WTC11 (cell line): ENCODE data around the gene KRTAP10-4. TPM values are rescaled to one million over a fixed set of nuclear protein-coding genes. Genes with fewer than 3 reads are reported as not detected.
A peak's percentile ranks its signal among the peaks of the same experiment; 100 is the strongest.

Experiments used
- ATAC-seq: fragments of 200-7000 bp; cut with Tn5 transposase; 2 replicates; pipeline ENCODE4 v1.10.0; 2021; ENCODE audit warnings: mild to moderate bottlenecking, moderate library complexity
- CTCF ChIA-PET: fragments of 300-600 bp; sonication (Branson Sonifier 250); formaldehyde crosslinking; loops from one replicate; lab custom pipeline; 2021; ENCODE audit warnings: antibody characterized with exemption; lab: Charles Lee
- POLR2A ChIA-PET: fragments of 350-600 bp; sonication (Branson Sonifier 250); formaldehyde crosslinking; loops from one replicate; lab custom pipeline; 2021; ENCODE audit warnings: antibody characterized with exemption; lab: Charles Lee
- DNase-seq: peaks from one replicate; pipeline ENCODE4 v3.0.0; 2021; ENCODE audit warnings: low spot score
- H3K27ac Mint-ChIP-seq: 2 replicates; pipeline ENCODE4 v1.8.0; 2021; ENCODE audit warnings: mixed read lengths
- H3K27me3 Mint-ChIP-seq: 2 replicates; pipeline ENCODE4 v1.8.0; 2021; ENCODE audit warnings: low read depth, mild to moderate bottlenecking, moderate library complexity, mixed read lengths
- H3K36me3 Mint-ChIP-seq: 2 replicates; pipeline ENCODE4 v1.8.0; 2021; ENCODE audit warnings: mixed read lengths
- H3K4me1 Mint-ChIP-seq: 2 replicates; pipeline ENCODE4 v1.8.0; 2022; ENCODE audit warnings: mixed read lengths
- H3K4me3 Mint-ChIP-seq: 2 replicates; pipeline ENCODE4 v1.8.0; 2021; ENCODE audit warnings: mild to moderate bottlenecking, moderate library complexity, mixed read lengths
- H3K9me3 Mint-ChIP-seq: 2 replicates; pipeline ENCODE4 v1.8.0; 2021; ENCODE audit warnings: mixed read lengths
- CBFB ChIP-seq: sonication (generic); formaldehyde crosslinking; IDR thresholded peaks from 2 replicates; pipeline ENCODE4 v1.8.1; 2022; ENCODE audit warnings: mild to moderate bottlenecking, low read depth, missing genetic modification reagents
- GRHL2 ChIP-seq: fragments of 250-450 bp; sonication (Bioruptor Pico); IDR thresholded peaks from 2 replicates; pipeline ENCODE4 v1.8.0; 2022; ENCODE audit warnings: mild to moderate bottlenecking, moderate library complexity; ENCODE audit not compliant: insufficient replicate concordance, severe bottlenecking
- MLX ChIP-seq: sonication (generic); formaldehyde crosslinking; IDR thresholded peaks from 2 replicates; pipeline ENCODE4 v1.8.1; 2023; ENCODE audit warnings: mild to moderate bottlenecking, missing genetic modification reagents, moderate library complexity
- NFATC4 ChIP-seq: fragments of 250-450 bp; sonication (Bioruptor Pico); IDR thresholded peaks from 2 replicates; pipeline ENCODE4 v1.9.0; 2021; ENCODE audit warnings: mild to moderate bottlenecking
- NR2C2 ChIP-seq: sonication (generic); formaldehyde crosslinking; IDR thresholded peaks from 2 replicates; pipeline ENCODE4 v1.8.0; 2022; ENCODE audit warnings: mild to moderate bottlenecking, missing genetic modification reagents
- ZBTB21 ChIP-seq: sonication (generic); formaldehyde crosslinking; IDR thresholded peaks from 2 replicates; pipeline ENCODE4 v1.8.1; 2023; ENCODE audit warnings: mild to moderate bottlenecking, missing genetic modification reagents, borderline replicate concordance
- ZNF219 ChIP-seq: sonication (generic); formaldehyde crosslinking; IDR thresholded peaks from 2 replicates; pipeline ENCODE4 v1.8.0; 2023; ENCODE audit warnings: missing genetic modification reagents, mild to moderate bottlenecking, borderline replicate concordance
- total RNA-seq: library from RNA; stranded (reverse); gene quantifications from 3 replicates; pipeline ENCODE4 v1.2.3, GENCODE V29; 2021
- TF ChIP-seq, protein P1 (sequence below): sonication (generic); formaldehyde crosslinking; IDR thresholded peaks from 2 replicates; pipeline ENCODE4 v1.8.1; 2023; ENCODE audit warnings: mild to moderate bottlenecking, missing genetic modification reagents, moderate library complexity
- TF ChIP-seq, protein P2 (sequence below): fragments of 250-450 bp; sonication (Bioruptor Pico); IDR thresholded peaks from 2 replicates; pipeline ENCODE4 v2.1.2; 2022; ENCODE audit warnings: mild to moderate bottlenecking, moderate library complexity
- TF ChIP-seq, protein P3 (sequence below): sonication (generic); formaldehyde crosslinking; IDR thresholded peaks from 2 replicates; pipeline ENCODE4 v1.8.1; 2022; ENCODE audit warnings: mild to moderate bottlenecking, moderate library complexity, missing genetic modification reagents
- TF ChIP-seq, protein P4 (sequence below): sonication (generic); formaldehyde crosslinking; IDR thresholded peaks from 2 replicates; pipeline ENCODE4 v1.8.0; 2023; ENCODE audit warnings: missing genetic modification reagents
- TF ChIP-seq, protein P5 (sequence below): sonication (generic); formaldehyde crosslinking; IDR thresholded peaks from 2 replicates; pipeline ENCODE4 v1.8.1; 2022; ENCODE audit warnings: missing genetic modification reagents, borderline replicate concordance
- TF ChIP-seq, protein P6 (sequence below): sonication (generic); formaldehyde crosslinking; IDR thresholded peaks from 2 replicates; pipeline ENCODE4 v1.8.0; 2022; ENCODE audit warnings: mild to moderate bottlenecking, missing genetic modification reagents
- TF ChIP-seq, protein P7 (sequence below): sonication (generic); formaldehyde crosslinking; IDR thresholded peaks from 2 replicates; pipeline ENCODE4 v1.8.1; 2022; ENCODE audit warnings: low read depth, mild to moderate bottlenecking, moderate library complexity, missing genetic modification reagents, borderline replicate concordance

Gene KRTAP10-4
- total RNA-seq, 1 experiment from 2014 or later = not detected

GRCh38 chr21:44530221-44530902, 43.2 kb upstream of the KRTAP10-4 start:
- POLR2A ChIA-PET = interaction anchor here (1.1 kb wide), 1 partner anchor 9 kb away, joined by 3 read pairs; no protein-coding TSS in a partner anchor
- Mint-ChIP-seq H3K27ac (no peak overlapping the region), H3K27me3 (no peaks in the 10 kb centered on the region), H3K4me3 (no peak overlapping the region), H3K9me3 (peaks cover 7% of the 10 kb centered on the region), H3K4me1 (peaks cover 2% of the 10 kb centered on the region; the same call in 1 of the 2 replicates), H3K36me3 (0 out of 2 replicates have a peak, but pooled peaks cover 2% of the 10 kb centered on the region)
- no peak for ATAC-seq
- TF ChIP-seq, protein P1, sequence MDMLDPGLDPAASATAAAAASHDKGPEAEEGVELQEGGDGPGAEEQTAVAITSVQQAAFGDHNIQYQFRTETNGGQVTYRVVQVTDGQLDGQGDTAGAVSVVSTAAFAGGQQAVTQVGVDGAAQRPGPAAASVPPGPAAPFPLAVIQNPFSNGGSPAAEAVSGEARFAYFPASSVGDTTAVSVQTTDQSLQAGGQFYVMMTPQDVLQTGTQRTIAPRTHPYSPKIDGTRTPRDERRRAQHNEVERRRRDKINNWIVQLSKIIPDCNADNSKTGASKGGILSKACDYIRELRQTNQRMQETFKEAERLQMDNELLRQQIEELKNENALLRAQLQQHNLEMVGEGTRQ (CRISPR knock-in tag) = no peak
- TF ChIP-seq ZNF219 (no peak), NR2C2 (CRISPR knock-in tag) (no peak), ZBTB21 (no peak), NFATC4 (no peak)
- TF ChIP-seq, protein P2, sequence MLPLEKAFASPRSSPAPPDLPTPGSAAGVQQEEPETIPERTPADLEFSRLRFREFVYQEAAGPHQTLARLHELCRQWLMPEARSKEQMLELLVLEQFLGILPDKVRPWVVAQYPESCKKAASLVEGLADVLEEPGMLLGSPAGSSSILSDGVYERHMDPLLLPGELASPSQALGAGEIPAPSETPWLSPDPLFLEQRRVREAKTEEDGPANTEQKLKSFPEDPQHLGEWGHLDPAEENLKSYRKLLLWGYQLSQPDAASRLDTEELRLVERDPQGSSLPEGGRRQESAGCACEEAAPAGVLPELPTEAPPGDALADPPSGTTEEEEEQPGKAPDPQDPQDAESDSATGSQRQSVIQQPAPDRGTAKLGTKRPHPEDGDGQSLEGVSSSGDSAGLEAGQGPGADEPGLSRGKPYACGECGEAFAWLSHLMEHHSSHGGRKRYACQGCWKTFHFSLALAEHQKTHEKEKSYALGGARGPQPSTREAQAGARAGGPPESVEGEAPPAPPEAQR (CRISPR knock-in tag) = no peak
- TF ChIP-seq, protein P3, sequence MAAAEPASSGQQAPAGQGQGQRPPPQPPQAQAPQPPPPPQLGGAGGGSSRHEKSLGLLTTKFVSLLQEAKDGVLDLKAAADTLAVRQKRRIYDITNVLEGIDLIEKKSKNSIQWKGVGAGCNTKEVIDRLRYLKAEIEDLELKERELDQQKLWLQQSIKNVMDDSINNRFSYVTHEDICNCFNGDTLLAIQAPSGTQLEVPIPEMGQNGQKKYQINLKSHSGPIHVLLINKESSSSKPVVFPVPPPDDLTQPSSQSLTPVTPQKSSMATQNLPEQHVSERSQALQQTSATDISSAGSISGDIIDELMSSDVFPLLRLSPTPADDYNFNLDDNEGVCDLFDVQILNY = no peak
- no peak for DNase-seq
- CTCF ChIA-PET = interaction anchor here (1.5 to 3.3 kb wide), 2 partner anchors 20 to 88 kb away, joined by 4 to 13 read pairs; no protein-coding TSS in a partner anchor

- POLR2A ChIA-PET = interaction anchor here (1.1 kb wide), 1 partner anchor 10 kb away, joined by 3 read pairs; no protein-coding TSS in a partner anchor
- TF ChIP-seq, protein P4, sequence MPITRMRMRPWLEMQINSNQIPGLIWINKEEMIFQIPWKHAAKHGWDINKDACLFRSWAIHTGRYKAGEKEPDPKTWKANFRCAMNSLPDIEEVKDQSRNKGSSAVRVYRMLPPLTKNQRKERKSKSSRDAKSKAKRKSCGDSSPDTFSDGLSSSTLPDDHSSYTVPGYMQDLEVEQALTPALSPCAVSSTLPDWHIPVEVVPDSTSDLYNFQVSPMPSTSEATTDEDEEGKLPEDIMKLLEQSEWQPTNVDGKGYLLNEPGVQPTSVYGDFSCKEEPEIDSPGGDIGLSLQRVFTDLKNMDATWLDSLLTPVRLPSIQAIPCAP (CRISPR knock-in tag) = no peak
- TF ChIP-seq MLX (CRISPR knock-in tag) = no peak
- no peak for TF ChIP-seq GRHL2 (CRISPR knock-in tag)
- TF ChIP-seq, protein P5, sequence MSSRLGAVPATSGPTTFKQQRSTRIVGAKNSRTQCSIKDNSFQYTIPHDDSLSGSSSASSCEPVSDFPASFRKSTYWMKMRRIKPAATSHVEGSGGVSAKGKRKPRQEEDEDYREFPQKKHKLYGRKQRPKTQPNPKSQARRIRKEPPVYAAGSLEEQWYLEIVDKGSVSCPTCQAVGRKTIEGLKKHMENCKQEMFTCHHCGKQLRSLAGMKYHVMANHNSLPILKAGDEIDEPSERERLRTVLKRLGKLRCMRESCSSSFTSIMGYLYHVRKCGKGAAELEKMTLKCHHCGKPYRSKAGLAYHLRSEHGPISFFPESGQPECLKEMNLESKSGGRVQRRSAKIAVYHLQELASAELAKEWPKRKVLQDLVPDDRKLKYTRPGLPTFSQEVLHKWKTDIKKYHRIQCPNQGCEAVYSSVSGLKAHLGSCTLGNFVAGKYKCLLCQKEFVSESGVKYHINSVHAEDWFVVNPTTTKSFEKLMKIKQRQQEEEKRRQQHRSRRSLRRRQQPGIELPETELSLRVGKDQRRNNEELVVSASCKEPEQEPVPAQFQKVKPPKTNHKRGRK (CRISPR knock-in tag) = no peak
- TF ChIP-seq, protein P6, sequence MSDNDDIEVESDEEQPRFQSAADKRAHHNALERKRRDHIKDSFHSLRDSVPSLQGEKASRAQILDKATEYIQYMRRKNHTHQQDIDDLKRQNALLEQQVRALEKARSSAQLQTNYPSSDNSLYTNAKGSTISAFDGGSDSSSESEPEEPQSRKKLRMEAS (CRISPR knock-in tag) = no peak
- no peak for TF ChIP-seq CBFB (CRISPR knock-in tag)
- TF ChIP-seq, protein P7, sequence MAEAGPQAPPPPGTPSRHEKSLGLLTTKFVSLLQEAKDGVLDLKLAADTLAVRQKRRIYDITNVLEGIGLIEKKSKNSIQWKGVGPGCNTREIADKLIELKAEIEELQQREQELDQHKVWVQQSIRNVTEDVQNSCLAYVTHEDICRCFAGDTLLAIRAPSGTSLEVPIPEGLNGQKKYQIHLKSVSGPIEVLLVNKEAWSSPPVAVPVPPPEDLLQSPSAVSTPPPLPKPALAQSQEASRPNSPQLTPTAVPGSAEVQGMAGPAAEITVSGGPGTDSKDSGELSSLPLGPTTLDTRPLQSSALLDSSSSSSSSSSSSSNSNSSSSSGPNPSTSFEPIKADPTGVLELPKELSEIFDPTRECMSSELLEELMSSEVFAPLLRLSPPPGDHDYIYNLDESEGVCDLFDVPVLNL = no peak
- ATAC-seq (no peak), DNase-seq (peak; percentile 6)
- no peak overlapping the region for H3K4me3 Mint-ChIP-seq
- 0 out of 2 replicates have a peak, but pooled peaks cover 2% of the 10 kb centered on the region for H3K36me3 Mint-ChIP-seq
- H3K9me3 Mint-ChIP-seq = peaks cover 7% of the 10 kb centered on the region
- CTCF ChIA-PET = interaction anchor here (1.5 to 3.3 kb wide), 2 partner anchors 21 to 88 kb away, joined by 4 to 13 read pairs; no protein-coding TSS in a partner anchor
- H3K27me3 Mint-ChIP-seq = no peaks in the 10 kb centered on the region
- H3K27ac Mint-ChIP-seq = no peak overlapping the region
- H3K4me1 Mint-ChIP-seq = peaks cover 2% of the 10 kb centered on the region; the same call in 1 of the 2 replicates
Measured at GRCh38 chr21:44530903-44531605, 42.5 kb upstream of the KRTAP10-4 start.
